A673 (cell line): ENCODE results near the gene CRLF3.

Experiments
- EZH2 ChIP-seq: fragments of 200-600 bp; sonication (generic); IDR thresholded peaks from 2 replicates; pipeline ENCODE4 v1.6.1; 2017; ENCODE audit warnings: borderline replicate concordance, low read depth, mild to moderate bottlenecking, mixed read lengths, antibody characterized with exemption, low read length; ENCODE audit not compliant: poor library complexity, severe bottlenecking
- TF ChIP-seq, protein P1 (sequence below): fragments of 300-800, 200-600 bp; sonication (generic); conservative IDR thresholded peaks from 2 replicates; pipeline ENCODE4 v1.5.1; 2017; ENCODE audit warnings: low read depth, mild to moderate bottlenecking, antibody characterized with exemption, low read length, moderate library complexity, mixed read lengths

- TF ChIP-seq, protein P1, sequence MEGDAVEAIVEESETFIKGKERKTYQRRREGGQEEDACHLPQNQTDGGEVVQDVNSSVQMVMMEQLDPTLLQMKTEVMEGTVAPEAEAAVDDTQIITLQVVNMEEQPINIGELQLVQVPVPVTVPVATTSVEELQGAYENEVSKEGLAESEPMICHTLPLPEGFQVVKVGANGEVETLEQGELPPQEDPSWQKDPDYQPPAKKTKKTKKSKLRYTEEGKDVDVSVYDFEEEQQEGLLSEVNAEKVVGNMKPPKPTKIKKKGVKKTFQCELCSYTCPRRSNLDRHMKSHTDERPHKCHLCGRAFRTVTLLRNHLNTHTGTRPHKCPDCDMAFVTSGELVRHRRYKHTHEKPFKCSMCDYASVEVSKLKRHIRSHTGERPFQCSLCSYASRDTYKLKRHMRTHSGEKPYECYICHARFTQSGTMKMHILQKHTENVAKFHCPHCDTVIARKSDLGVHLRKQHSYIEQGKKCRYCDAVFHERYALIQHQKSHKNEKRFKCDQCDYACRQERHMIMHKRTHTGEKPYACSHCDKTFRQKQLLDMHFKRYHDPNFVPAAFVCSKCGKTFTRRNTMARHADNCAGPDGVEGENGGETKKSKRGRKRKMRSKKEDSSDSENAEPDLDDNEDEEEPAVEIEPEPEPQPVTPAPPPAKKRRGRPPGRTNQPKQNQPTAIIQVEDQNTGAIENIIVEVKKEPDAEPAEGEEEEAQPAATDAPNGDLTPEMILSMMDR = no peak
- TF ChIP-seq EZH2 = no peak
These were observed 6.8 kb upstream of the CRLF3 start for GRCh38 chr17:30831257-30831656.
